HepG2 (cell line): ENCODE results near the gene TFB1M. TPM values are rescaled to one million over a fixed set of nuclear protein-coding genes. Genes with fewer than 3 reads are reported as not detected.

Experiments
- ZSCAN25 ChIP-seq: sonication (generic); formaldehyde crosslinking; IDR thresholded peaks from 2 replicates; pipeline ENCODE4 v1.8.0; 2022; ENCODE audit warnings: mild to moderate bottlenecking, missing genetic modification reagents
- polyA plus RNA-seq, 8 experiments: library from polyadenylated mRNA; depleted of rRNA in 3 of 8; stranded (reverse) in 7 of 8; unstranded in 1 of 8; fragments of >200 nt; fragmentation: Illumina TruSeq in 4 of 8; extraction: Trizol in 4 of 8; gene quantifications; 2 replicates each; pipeline versions ENCODE4 v1.2.1 to v1.2.3, GENCODE V29; 2011 to 2016; ENCODE audit warnings: low read depth in 4 of 8, missing spikeins in 1 of 8, mixed read lengths in 1 of 8; ENCODE audit not compliant: insufficient read depth in 1 of 8
- total RNA-seq, 5 experiments: library from RNA; depleted of rRNA; stranded (reverse); fragments of >200 nt; fragmentation: Illumina TruSeq; extraction: Trizol; gene quantifications; 2 replicates each; pipeline ENCODE4 v1.2.3, GENCODE V29; 2016; ENCODE audit warnings: low read depth in 1 of 5
- TF ChIP-seq, protein P1 (sequence below), 2 experiments: fragments of 450-650 bp in 1 of 2; sonication (generic) in 1 of 2; formaldehyde crosslinking in 1 of 2; IDR thresholded peaks; 2 replicates each; pipeline versions ENCODE4 v1.6.1 to v1.8.0; 2016 to 2022; ENCODE audit warnings: antibody characterized with exemption in 1 of 2, mild to moderate bottlenecking in 1 of 2, missing genetic modification reagents in 1 of 2
- TF ChIP-seq, protein P2 (sequence below): sonication (generic); formaldehyde crosslinking; IDR thresholded peaks from one replicate; pipeline ENCODE4 v1.5.1; 2020; ENCODE audit warnings: mild to moderate bottlenecking, missing genetic modification reagents; ENCODE audit errors: not compliant biosample characterization
- TF ChIP-seq, protein P3 (sequence below): sonication (generic); formaldehyde crosslinking; IDR thresholded peaks from 2 replicates; pipeline ENCODE4 v1.9.0; 2021; ENCODE audit warnings: missing genetic modification reagents, mild to moderate bottlenecking, borderline replicate concordance
- TF ChIP-seq, protein P4 (sequence below): sonication (generic); formaldehyde crosslinking; IDR thresholded peaks from 2 replicates; pipeline ENCODE4 v1.4.0; 2020; ENCODE audit warnings: missing genetic modification reagents, borderline replicate concordance

TFB1M gene
- total and polyA plus RNA-seq, 2 of the 13 experiments (the other 11 are each of a cell fraction or from before 2014, with no cell fraction given), result 91.4 to 122 TPM

DNA sequence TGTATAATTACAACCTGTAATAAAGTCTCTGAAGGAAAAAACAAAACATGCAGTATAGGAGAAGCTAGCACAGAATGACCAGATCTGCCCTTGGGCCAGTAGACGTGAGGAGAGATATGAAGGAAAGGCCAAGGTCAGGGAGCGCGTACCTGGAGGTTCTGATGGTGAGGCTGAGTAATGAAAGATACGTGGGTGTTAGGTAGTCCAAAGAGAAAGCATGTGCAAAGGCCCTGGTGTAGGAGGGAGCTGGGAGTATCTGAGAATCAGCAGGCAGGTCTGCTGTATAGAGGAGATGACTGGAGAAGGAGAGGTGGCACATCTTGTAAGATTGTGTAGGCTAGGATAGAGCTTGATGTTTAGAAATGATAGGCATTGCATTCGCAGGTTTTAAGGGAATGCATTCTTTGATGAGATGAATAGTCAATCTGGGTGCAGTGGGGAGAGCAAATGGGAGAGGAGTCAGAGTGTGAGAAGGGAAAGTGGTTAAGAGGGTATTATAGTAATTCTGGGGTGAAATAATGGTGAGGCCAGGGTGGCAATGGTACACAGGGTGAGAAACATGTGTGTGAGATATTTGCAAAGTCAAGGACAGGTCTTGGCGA is 15.9 kb upstream of the TFB1M start (continued):
- TF ChIP-seq, protein P1, sequence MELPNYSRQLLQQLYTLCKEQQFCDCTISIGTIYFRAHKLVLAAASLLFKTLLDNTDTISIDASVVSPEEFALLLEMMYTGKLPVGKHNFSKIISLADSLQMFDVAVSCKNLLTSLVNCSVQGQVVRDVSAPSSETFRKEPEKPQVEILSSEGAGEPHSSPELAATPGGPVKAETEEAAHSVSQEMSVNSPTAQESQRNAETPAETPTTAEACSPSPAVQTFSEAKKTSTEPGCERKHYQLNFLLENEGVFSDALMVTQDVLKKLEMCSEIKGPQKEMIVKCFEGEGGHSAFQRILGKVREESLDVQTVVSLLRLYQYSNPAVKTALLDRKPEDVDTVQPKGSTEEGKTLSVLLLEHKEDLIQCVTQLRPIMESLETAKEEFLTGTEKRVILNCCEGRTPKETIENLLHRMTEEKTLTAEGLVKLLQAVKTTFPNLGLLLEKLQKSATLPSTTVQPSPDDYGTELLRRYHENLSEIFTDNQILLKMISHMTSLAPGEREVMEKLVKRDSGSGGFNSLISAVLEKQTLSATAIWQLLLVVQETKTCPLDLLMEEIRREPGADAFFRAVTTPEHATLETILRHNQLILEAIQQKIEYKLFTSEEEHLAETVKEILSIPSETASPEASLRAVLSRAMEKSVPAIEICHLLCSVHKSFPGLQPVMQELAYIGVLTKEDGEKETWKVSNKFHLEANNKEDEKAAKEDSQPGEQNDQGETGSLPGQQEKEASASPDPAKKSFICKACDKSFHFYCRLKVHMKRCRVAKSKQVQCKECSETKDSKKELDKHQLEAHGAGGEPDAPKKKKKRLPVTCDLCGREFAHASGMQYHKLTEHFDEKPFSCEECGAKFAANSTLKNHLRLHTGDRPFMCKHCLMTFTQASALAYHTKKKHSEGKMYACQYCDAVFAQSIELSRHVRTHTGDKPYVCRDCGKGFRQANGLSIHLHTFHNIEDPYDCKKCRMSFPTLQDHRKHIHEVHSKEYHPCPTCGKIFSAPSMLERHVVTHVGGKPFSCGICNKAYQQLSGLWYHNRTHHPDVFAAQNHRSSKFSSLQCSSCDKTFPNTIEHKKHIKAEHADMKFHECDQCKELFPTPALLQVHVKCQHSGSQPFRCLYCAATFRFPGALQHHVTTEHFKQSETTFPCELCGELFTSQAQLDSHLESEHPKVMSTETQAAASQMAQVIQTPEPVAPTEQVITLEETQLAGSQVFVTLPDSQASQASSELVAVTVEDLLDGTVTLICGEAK (IDR thresholded peaks at IDR 0.05), result no peak
- TF ChIP-seq, protein P1 (CRISPR knock-in tag; IDR thresholded peaks at IDR 0.05), result no peak
- TF ChIP-seq, protein P2, sequence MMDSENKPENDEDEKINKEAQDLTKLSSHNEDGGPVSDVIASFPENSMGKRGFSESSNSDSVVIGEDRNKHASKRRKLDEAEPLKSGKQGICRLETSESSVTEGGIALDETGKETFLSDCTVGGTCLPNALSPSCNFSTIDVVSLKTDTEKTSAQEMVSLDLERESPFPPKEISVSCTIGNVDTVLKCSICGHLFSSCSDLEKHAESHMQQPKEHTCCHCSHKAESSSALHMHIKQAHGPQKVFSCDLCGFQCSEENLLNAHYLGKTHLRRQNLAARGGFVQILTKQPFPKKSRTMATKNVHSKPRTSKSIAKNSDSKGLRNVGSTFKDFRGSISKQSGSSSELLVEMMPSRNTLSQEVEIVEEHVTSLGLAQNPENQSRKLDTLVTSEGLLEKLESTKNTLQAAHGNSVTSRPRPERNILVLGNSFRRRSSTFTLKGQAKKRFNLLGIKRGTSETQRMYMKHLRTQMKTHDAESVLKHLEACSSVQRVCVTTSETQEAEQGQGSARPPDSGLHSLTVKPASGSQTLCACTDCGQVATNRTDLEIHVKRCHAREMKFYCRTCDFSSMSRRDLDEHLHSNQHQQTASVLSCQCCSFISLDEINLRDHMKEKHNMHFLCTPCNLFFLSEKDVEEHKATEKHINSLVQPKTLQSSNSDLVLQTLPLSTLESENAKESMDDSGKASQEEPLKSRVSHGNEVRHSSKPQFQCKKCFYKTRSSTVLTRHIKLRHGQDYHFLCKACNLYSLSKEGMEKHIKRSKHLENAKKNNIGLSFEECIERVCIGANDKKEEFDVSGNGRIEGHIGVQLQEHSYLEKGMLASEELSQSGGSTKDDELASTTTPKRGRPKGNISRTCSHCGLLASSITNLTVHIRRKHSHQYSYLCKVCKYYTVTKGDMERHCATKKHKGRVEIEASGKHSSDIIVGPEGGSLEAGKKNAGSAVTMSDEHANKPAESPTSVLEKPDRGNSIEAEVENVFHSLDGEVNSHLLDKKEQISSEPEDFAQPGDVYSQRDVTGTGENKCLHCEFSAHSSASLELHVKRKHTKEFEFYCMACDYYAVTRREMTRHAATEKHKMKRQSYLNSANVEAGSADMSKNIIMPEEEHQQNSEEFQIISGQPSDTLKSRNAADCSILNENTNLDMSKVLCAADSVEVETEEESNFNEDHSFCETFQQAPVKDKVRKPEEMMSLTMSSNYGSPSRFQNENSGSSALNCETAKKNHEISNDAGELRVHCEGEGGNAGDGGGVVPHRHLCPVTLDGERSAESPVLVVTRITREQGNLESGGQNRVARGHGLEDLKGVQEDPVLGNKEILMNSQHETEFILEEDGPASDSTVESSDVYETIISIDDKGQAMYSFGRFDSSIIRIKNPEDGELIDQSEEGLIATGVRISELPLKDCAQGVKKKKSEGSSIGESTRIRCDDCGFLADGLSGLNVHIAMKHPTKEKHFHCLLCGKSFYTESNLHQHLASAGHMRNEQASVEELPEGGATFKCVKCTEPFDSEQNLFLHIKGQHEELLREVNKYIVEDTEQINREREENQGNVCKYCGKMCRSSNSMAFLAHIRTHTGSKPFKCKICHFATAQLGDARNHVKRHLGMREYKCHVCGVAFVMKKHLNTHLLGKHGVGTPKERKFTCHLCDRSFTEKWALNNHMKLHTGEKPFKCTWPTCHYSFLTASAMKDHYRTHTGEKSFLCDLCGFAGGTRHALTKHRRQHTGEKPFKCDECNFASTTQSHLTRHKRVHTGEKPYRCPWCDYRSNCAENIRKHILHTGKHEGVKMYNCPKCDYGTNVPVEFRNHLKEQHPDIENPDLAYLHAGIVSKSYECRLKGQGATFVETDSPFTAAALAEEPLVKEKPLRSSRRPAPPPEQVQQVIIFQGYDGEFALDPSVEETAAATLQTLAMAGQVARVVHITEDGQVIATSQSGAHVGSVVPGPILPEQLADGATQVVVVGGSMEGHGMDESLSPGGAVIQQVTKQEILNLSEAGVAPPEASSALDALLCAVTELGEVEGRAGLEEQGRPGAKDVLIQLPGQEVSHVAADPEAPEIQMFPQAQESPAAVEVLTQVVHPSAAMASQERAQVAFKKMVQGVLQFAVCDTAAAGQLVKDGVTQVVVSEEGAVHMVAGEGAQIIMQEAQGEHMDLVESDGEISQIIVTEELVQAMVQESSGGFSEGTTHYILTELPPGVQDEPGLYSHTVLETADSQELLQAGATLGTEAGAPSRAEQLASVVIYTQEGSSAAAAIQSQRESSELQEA, result no peak
- TF ChIP-seq, protein P3, sequence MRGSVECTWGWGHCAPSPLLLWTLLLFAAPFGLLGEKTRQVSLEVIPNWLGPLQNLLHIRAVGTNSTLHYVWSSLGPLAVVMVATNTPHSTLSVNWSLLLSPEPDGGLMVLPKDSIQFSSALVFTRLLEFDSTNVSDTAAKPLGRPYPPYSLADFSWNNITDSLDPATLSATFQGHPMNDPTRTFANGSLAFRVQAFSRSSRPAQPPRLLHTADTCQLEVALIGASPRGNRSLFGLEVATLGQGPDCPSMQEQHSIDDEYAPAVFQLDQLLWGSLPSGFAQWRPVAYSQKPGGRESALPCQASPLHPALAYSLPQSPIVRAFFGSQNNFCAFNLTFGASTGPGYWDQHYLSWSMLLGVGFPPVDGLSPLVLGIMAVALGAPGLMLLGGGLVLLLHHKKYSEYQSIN, result no peak
- TF ChIP-seq ZSCAN25 (CRISPR knock-in tag), result 0 out of 2 replicates have a peak, but pooled peaks have one; percentile 43
- TF ChIP-seq, protein P4, sequence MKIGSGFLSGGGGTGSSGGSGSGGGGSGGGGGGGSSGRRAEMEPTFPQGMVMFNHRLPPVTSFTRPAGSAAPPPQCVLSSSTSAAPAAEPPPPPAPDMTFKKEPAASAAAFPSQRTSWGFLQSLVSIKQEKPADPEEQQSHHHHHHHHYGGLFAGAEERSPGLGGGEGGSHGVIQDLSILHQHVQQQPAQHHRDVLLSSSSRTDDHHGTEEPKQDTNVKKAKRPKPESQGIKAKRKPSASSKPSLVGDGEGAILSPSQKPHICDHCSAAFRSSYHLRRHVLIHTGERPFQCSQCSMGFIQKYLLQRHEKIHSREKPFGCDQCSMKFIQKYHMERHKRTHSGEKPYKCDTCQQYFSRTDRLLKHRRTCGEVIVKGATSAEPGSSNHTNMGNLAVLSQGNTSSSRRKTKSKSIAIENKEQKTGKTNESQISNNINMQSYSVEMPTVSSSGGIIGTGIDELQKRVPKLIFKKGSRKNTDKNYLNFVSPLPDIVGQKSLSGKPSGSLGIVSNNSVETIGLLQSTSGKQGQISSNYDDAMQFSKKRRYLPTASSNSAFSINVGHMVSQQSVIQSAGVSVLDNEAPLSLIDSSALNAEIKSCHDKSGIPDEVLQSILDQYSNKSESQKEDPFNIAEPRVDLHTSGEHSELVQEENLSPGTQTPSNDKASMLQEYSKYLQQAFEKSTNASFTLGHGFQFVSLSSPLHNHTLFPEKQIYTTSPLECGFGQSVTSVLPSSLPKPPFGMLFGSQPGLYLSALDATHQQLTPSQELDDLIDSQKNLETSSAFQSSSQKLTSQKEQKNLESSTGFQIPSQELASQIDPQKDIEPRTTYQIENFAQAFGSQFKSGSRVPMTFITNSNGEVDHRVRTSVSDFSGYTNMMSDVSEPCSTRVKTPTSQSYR (CRISPR knock-in tag), result 0 out of 2 replicates have a peak, but pooled peaks have one; percentile 9
